Ascending aorta (tissue), 2 donors: ENCODE results near the gene UBA1. TPM values are rescaled to one million over a fixed set of nuclear protein-coding genes. Genes with fewer than 3 reads are reported as not detected.

Source experiments
- DNase-seq, 2 donors: peaks; one replicate each; pipeline ENCODE4 v3.0.0-alpha.2; 2019; ENCODE audit warnings: low spot score in 2 of 2
- H3K27ac ChIP-seq, 2 donors: fragments of 200-600 bp; sonication (generic); one replicate each; pipeline ENCODE4 v1.5.1; 2016 to 2017; ENCODE audit warnings: mild to moderate bottlenecking in 1 of 2
- H3K27me3 ChIP-seq: fragments of 200-600 bp; sonication (generic); one replicate; pipeline ENCODE4 v1.5.1; 2017
- H3K36me3 ChIP-seq, 2 donors: fragments of 200-600 bp; sonication (generic); one replicate each; pipeline ENCODE4 v1.5.1; 2016
- H3K4me1 ChIP-seq, 2 donors: fragments of 200-600 bp; sonication (generic); one replicate each; pipeline ENCODE4 v1.5.1; 2016 to 2017; ENCODE audit warnings: mild to moderate bottlenecking in 1 of 2
- H3K4me3 ChIP-seq, 2 donors: fragments of 200-600 bp; sonication (generic); one replicate each; pipeline ENCODE4 v1.5.1; 2016 to 2017; ENCODE audit warnings: mild to moderate bottlenecking in 1 of 2
- H3K9me3 ChIP-seq, 2 donors: fragments of 200-600 bp; sonication (generic); one replicate each; pipeline ENCODE4 v1.5.1; 2016
- CTCF ChIP-seq, 3 experiments: fragments of 200-600 bp in 2 of 3; fragments of 450-650 bp in 1 of 3; sonication (generic) in 2 of 3; IDR thresholded peaks; one replicate each; pipeline ENCODE4 v1.5.1; 2016 to 2019; ENCODE audit warnings: antibody characterized with exemption in 3 of 3, mild to moderate bottlenecking in 1 of 3, moderate library complexity in 1 of 3
- intact Hi-C: fragments of 100-400 bp; cut with DNase I; formaldehyde crosslinking; loops from one replicate; pipeline ENCODE4 v1.15.1; 2023
- total RNA-seq: library from RNA; depleted of rRNA; stranded (reverse); fragments of >200 nt; gene quantifications from one replicate; pipeline ENCODE4 v1.1.0, GENCODE V29; 2016

The UBA1 gene
- total RNA-seq = 162 TPM

GRCh38 chrX:47193475-47194193, at the start of gene UBA1:
UBA1 (plus strand) TSS chrX:47193829; CDS start chrX:47198803, 4,974 bp downstream.
- peak; percentile 86 to 93 (median 90) for TF ChIP-seq CTCF (IDR thresholded peaks at IDR 0.05)
- peak; percentile 92 to 99 for DNase-seq
- Histone ChIP-seq H3K9me3 (no peaks in the 10 kb centered on the region), H3K27me3 (no peaks in the 10 kb centered on the region), H3K4me3 (peak within 1 kb of the TSS; percentile 72 to 99), H3K4me1 (peaks cover 12 to 24% of the 10 kb centered on the region in 2 donors), H3K36me3 (peaks cover 0 to 8% of the 10 kb centered on the region in 2 donors), H3K27ac (peak within 1 kb of the TSS; percentile 95 to 99)
- intact Hi-C loops = loop anchor here (1.0 to 10.0 kb wide), 7 partner anchors 24 to 461 kb away; partner anchors contain the start of genes ELK1, USP11, UXT and ZNF41

DNA sequence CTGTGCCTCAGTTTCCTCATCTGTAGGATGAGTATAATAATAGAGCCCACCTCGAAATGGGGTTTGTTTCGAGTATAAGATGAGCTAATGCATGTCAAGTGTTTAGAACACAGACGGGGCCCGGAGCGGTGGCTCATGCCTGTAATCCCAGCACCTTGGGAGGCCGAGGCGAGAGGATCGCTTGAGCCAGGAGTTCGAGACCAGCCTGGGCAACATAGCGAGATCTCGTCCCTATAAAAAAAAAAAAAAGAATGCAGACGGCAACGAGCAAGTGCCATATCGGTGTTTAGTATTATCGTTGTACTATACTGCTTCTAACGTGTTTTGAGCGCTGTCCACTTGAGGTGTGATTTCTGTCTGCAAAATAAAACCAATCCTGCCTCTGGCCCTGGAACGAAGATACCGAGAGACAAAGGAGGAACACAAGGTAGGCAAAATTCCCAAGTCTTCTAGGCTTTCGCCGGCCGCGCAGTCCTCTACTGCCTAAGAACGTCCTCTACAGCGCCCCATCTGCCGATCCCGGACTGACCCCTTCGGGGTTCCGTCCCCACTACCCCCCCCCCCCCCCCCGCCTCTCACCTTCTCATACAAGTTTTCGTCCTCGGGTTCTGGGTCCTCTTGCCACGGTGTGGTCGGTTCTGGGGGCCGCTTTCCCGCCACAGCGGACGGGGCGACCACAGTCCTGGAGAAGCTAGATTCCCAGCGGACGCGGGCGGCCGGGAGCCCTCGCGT, 49.6 kb upstream of the UBA1 start:
- peak overlapping the region; percentile 64 to 66 for H3K4me3 ChIP-seq
- intact Hi-C loops = loop anchor here (2.0 to 10.0 kb wide), 2 partner anchors 47 to 221 kb away; no protein-coding TSS in a partner anchor
- no peaks in the 10 kb centered on the region for H3K27me3 ChIP-seq
- no peak for DNase-seq
- peak overlapping the region; percentile 86 to 95 for H3K27ac ChIP-seq
- TF ChIP-seq CTCF (IDR thresholded peaks at IDR 0.05) = no peak
- no peaks in the 10 kb centered on the region for H3K36me3 ChIP-seq
- no peaks in the 10 kb centered on the region for H3K4me1 ChIP-seq
- no peaks in the 10 kb centered on the region for H3K9me3 ChIP-seq

GRCh38 chrX:47144626-47145394, 48.8 kb upstream of the UBA1 start, which contains the start of the genes NDUFB11 and RBM10:
NDUFB11 (minus strand) TSS chrX:47144702; CDS start chrX:47144679, 23 bp downstream.
RBM10 (plus strand) TSS chrX:47145221; CDS start chrX:47147482, 2,261 bp downstream.
- Histone ChIP-seq H3K9me3 (no peaks in the 10 kb centered on the region), H3K27me3 (no peaks in the 10 kb centered on the region), H3K4me3 (peak within 1 kb of the TSS; percentile 64 to 66), H3K27ac (peak within 1 kb of the TSS; percentile 86 to 95), H3K4me1 (no peaks in the 10 kb centered on the region), H3K36me3 (no peaks in the 10 kb centered on the region)
- intact Hi-C loops = loop anchor here (1.0 to 10.0 kb wide), 3 partner anchors 16 to 220 kb away; no protein-coding TSS in a partner anchor
- peak; percentile 57 to 83 (median 66) for TF ChIP-seq CTCF (IDR thresholded peaks at IDR 0.05)
- peak; percentile 80 to 97 for DNase-seq

DNA sequence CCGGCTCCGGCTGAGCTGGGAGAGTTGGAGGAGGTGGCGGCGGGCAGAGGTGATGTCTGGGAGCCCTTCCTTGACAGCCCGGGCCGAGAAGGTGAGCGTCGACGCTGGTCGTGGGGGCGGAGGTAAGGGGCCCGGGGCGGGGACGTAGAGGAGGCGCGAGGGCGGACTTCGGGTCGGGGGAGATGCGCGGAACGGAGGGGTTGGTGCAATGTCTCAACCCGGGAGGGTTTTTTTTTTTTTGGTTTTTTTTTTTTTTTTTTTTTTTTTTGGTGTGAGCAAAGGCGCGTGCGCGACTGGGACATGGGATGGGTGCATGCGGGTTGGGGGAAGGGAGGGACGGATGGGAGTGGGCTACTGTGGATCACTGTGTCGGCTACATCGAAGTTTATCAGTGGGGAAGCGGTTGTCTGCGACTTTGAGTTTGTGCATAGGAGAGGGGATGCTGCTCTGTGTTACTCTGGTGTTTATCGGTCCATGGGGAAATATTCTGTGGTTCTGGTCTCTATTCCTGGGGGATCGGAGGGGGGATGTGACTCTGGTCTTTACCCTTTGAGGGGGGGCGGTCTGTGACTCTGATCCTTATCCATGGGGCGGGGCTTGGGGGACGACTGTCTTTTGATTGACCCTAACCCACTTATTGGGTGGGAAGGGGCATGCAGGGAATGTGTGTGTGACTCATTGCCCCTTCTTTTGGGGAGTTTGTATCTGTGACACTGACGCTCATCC, 48.1 kb upstream of the UBA1 start:
- Histone ChIP-seq H3K9me3 (no peaks in the 10 kb centered on the region), H3K4me1 (no peaks in the 10 kb centered on the region), H3K36me3 (no peaks in the 10 kb centered on the region), H3K4me3 (peak overlapping the region; percentile 64 to 66), H3K27me3 (no peaks in the 10 kb centered on the region), H3K27ac (peak overlapping the region; percentile 86 to 95)
- no peak for TF ChIP-seq CTCF (IDR thresholded peaks at IDR 0.05)
- DNase-seq = no peak
- intact Hi-C loops = loop anchor here (1.0 to 10.0 kb wide), 3 partner anchors 16 to 219 kb away; no protein-coding TSS in a partner anchor
